Measurements from ENCODE around the gene ITPRIPL2. TPM values are rescaled to one million over a fixed set of nuclear protein-coding genes. Genes with fewer than 3 reads are reported as not detected.

Gene ITPRIPL2
- total RNA-seq = 1 to 10 TPM; 2.1 to 2.3 TPM

DNA sequence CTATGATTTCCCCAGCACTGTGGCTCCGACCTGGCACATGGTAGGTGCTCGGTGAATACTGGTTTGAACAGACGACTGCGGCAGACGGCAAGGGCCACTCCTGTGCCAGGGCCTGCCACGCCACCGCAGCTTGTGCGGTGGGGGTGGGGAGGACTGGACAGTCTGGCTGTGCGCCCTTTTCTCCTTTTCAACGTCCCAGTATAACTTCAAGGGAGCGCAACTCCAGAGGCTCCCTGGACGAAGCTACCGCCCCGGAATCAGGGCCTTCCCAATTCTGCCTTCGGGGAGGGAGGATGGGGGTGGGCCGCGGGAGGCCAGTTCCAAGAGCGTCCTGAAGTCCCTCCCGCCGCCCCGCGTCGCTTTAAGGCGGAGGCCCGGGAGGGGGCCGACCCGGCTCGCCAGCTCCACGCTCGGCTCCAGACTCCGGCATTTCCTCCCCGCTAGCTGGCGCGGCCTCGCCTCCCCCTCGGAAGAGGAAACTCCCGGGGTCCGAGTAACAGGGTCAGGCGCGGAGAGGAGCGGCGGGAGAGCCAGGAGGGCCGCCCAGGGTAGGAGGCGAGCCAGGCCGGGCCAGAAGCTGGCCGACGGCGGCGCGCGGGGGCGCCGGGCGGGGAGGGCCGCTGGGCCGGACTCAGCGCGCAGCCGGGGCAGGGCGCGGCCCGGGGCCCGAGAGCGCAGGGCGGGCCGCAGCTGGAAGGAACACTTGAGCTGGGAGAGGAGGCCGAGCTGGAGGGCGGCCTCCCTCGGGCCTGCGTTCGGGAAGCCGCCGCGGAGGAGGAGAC is at the start of gene ITPRIPL2:
TSS of gene ITPRIPL2 (plus strand) at position 388 of the 782 bp plus-strand sequence. CDS start 498 bp downstream, outside the sequence.
- CTCF ChIA-PET = interaction anchor here (0.6 to 2.4 kb wide), 6 partner anchors 9 to 37 kb away, joined by 3 to 7 read pairs (median 4); no protein-coding TSS in a partner anchor
- peak within 1 kb of the TSS; percentile 54 for H3K4me3 Mint-ChIP-seq
- POLR2A ChIA-PET = no interaction called here
- no peak for DNase-seq
- peaks cover 15% of the 10 kb centered on the region for H3K4me1 Mint-ChIP-seq
- no peaks in the 10 kb centered on the region for H3K36me3 Mint-ChIP-seq (ENCODE audit: low read depth)
- peak within 1 kb of the TSS; percentile 69 for H3K27ac Mint-ChIP-seq
- H3K9me3 Mint-ChIP-seq = no peaks in the 10 kb centered on the region
- peaks cover 25% of the 10 kb centered on the region for H3K27me3 Mint-ChIP-seq

DNA sequence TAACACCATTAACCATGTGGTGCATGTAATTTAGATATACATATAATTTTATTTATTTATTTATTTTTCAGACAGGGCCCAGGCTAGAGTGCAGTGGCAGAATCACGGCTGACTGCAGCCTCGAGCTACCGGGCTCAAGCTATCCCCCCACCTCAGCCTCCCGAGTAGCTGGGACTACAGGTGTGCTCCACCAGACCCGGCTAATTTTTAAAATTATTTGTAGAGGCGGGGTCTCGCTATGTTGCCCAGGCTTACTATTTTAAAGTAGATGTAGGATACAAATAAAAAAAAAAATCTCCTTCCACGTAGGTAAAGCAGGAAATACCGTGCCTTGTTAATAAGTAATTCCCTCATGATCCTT is 46.8 kb upstream of the ITPRIPL2 start:
- Mint-ChIP-seq H3K9me3 (no peaks in the 10 kb centered on the region), H3K27ac (peak overlapping the region; percentile 100), H3K27me3 (no peaks in the 10 kb centered on the region), H3K4me1 (peaks cover 17% of the 10 kb centered on the region), H3K36me3 (ENCODE audit: low read depth) (no peaks in the 10 kb centered on the region), H3K4me3 (peak overlapping the region; percentile 89)
- POLR2A ChIA-PET = interaction anchor here (0.8 kb wide), 1 partner anchor 266 kb away, joined by 3 read pairs; the partner anchor contains the start of gene ARL6IP1
- no peak for DNase-seq
- CTCF ChIA-PET = interaction anchor here (0.8 to 1.4 kb wide), 7 partner anchors 9 to 489 kb away, joined by 3 read pairs; partner anchors contain the start of gene VPS35L

DNA sequence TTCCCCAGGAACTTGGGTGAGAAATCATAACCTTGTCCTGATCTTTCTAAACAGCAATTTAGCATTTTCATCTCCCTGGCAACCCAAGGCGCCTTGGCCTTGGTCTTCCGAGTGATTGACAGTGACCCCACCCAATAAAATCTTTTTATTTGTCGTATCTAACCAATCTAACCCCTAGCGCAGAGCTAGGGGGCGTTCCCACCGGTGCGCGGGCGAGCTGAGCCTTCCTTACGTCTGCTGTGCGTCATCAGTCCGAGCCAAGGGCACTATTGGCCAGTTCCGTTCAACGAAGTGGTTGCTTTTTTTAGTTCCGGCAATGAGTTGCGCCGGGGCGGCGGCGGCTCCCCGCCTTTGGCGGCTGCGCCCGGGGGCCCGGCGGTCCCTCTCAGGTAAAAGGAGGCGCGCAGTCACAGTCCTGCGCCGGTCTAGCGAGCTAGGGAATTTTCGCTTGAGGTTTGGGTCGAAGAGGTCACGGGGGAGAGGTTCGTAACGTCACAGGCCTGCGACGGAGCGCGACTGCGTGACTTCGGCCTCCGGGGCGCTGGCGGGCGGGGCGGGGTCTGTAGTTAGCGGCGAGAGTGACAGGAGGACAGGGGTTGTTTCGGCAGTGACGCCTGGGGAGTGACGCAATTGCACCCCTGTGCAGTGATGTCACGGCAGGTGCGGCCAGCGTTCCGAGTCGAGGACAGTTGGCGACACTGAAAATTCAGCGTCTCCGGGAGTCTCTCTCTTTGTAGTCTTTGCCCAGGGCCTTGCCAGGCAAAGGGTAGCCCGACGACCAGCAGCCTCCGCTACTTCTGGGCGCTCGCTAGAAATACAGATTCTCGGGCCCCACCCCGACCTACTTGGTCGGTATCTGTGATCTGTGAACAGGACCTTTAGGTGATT is 46.2 kb upstream of the ITPRIPL2 start, which contains the start of gene COQ7:
TSS of gene COQ7 (plus strand) at position 266 of the 888 bp plus-strand sequence. CDS start at position 317, 51 bp downstream.
- Mint-ChIP-seq H3K27me3 (no peaks in the 10 kb centered on the region), H3K9me3 (no peaks in the 10 kb centered on the region), H3K4me3 (peak within 1 kb of the TSS; percentile 89), H3K27ac (peak within 1 kb of the TSS; percentile 100), H3K4me1 (peaks cover 17% of the 10 kb centered on the region), H3K36me3 (ENCODE audit: low read depth) (no peaks in the 10 kb centered on the region)
- DNase-seq = peak; percentile 98
- ChIA-PET POLR2A (interaction anchor here (0.8 kb wide), 1 partner anchor 266 kb away, joined by 3 read pairs; the partner anchor contains the start of gene ARL6IP1), CTCF (interaction anchor here (0.8 to 1.4 kb wide), 7 partner anchors 8 to 488 kb away, joined by 3 read pairs; partner anchors contain the start of gene VPS35L)

DNA sequence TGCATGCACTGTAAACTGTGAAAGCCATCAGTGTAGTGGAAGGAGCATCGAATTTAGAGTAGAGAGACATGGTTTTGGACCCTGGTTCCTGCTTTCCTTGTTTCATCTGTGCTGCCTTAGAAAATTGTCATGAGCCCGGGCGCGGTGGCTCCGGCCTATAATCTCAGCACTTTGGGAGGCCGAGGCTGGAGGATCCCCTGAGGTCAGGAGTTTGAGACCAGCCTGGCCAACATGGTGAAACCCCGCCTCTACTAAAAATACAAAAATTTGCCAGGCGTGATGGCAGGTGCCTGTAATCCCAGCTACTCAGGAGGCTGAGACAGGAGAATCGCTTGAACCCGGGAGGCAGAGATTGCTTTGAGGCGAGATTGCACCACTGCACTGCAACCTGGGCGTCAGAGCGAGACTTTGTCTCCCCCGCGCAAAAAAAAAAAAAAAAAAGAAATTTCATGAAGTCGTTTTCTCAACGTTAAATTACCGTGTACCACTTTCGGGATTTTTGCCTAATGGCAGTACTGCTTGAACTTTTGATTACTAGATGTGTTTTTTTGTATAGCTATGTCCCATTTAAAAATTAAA is 45.4 kb upstream of the ITPRIPL2 start:
- no peak for DNase-seq
- H3K4me1 Mint-ChIP-seq = peaks cover 17% of the 10 kb centered on the region

DNA sequence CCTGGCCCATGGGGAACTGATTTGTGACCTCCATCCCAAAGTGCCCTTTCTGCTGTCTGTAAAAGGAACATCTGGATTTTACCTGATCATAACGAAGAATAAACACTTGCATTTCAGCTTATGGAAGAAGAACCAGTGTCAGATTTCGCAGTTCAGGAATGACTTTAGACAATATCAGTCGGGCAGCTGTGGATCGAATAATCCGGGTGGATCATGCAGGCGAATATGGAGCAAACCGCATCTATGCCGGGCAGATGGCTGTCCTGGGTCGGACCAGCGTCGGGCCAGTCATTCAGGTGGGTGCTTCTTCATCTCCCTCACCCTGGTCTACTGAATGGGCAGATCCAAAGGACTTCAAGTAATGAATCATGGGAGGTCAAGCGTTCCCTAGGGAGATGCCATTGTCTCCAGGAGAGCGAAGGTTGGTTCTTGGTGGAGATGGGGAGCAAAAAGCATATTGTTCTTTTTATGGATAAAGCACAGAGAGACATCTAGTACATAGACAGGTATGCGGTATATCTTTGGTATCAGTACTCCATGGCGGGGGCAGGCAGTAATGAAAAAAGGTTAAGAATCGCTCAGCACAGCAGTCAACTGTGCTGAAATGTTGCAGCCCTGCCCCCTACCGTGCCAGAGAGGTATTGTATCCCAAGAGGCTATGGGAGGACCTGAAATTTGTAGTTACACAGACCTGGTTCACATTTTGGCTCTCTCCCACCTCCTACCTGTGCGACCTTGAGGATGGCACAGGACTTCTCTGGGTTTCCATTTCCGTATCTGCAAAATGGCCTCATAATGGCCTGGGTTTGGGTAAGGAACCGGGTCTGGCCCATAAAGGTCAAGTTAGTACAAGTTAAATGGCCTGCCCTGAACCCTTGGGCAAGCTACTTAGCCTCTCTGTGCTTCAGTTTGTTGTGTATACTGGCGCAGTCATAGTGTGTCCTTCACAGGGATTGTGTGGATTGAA is 41.7 kb upstream of the ITPRIPL2 start:
- POLR2A ChIA-PET = no interaction called here
- H3K36me3 Mint-ChIP-seq (ENCODE audit: low read depth) = peaks cover 3% of the 10 kb centered on the region

More for the DNA sequence above, 45.4 kb upstream of the ITPRIPL2 start:
- Mint-ChIP-seq H3K4me3 (peak overlapping the region; percentile 89), H3K9me3 (no peaks in the 10 kb centered on the region), H3K36me3 (ENCODE audit: low read depth) (no peaks in the 10 kb centered on the region), H3K27ac (peak overlapping the region; percentile 100), H3K27me3 (no peaks in the 10 kb centered on the region)
- POLR2A ChIA-PET = no interaction called here
- CTCF ChIA-PET = interaction anchor here (0.6 to 1.2 kb wide), 3 partner anchors 8 to 628 kb away, joined by 3 to 4 read pairs (median 3); no protein-coding TSS in a partner anchor

DNA sequence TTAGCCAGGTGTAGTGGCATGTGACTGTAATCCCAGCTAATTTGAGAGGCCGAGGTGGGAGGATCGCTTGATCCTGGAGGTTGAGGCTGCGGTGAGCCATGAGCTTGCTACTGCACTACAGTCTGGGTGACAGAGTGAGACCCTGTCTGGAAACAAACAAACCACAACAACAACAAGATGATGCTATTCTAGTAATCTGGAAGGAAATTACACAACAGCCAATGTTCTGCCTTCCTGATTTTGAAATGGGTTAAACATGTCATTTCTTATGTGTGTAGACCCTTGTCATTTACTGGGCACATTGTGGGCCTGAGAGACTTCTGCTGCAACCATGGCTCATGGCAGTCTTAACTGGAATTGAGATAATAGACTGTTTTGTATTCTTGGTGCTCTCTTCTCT is 40.4 kb upstream of the ITPRIPL2 start:
- Mint-ChIP-seq H3K27me3 (no peaks in the 10 kb centered on the region), H3K36me3 (ENCODE audit: low read depth) (peaks cover 3% of the 10 kb centered on the region), H3K4me1 (peaks cover 8% of the 10 kb centered on the region), H3K4me3 (no peak overlapping the region), H3K27ac (peak overlapping the region; percentile 36), H3K9me3 (no peaks in the 10 kb centered on the region)
- no peak for DNase-seq
- POLR2A ChIA-PET = interaction anchor here (0.6 kb wide), 1 partner anchor 21 kb away, joined by 3 read pairs; no protein-coding TSS in a partner anchor
- CTCF ChIA-PET = no interaction called here

More for the DNA sequence above, 41.7 kb upstream of the ITPRIPL2 start:
- Mint-ChIP-seq H3K4me3 (no peak overlapping the region), H3K9me3 (no peaks in the 10 kb centered on the region), H3K4me1 (peaks cover 15% of the 10 kb centered on the region), H3K27me3 (no peaks in the 10 kb centered on the region), H3K27ac (no peak overlapping the region)
- CTCF ChIA-PET = interaction anchor here (0.9 kb wide), 1 partner anchor 107 kb away, joined by 3 read pairs; no protein-coding TSS in a partner anchor
- DNase-seq = peak; percentile 71

DNA sequence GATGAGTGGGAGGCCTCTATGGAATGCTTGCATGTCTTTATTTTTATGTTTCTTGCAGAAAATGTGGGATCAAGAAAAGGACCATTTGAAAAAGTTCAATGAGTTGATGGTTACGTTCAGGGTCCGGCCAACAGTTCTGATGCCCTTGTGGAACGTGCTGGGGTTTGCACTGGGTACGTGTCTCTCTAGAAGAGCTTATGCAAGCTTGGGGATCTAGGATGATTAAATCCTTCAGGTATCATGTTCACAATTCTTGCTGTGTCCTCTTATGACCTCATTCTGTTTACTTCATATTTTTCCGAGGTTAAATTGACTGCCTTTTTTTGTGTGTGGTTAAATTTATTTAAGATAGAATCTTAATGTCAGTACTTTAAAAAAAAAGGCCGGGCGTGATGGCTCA is 39.9 kb upstream of the ITPRIPL2 start:
- POLR2A ChIA-PET = no interaction called here
- CTCF ChIA-PET = interaction anchor here (0.5 kb wide), 1 partner anchor 1673 kb away, joined by 3 read pairs; no protein-coding TSS in a partner anchor

DNA sequence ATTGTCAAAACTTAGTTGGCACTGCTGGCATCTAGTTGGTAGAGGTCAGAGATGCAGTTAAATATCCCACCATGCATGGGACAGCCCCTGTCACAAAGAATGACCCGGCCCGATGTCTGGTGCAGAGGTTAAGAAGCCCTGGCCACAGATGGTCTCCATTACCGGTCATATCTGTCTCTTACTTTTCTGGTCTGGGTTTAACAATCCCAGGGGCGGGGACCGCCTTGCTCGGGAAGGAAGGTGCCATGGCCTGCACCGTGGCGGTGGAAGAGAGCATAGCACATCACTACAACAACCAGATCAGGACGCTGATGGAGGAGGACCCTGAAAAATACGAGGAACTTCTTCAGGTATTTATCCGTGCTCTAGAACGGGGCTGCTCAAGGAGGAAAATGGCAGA is 38.3 kb upstream of the ITPRIPL2 start:
- ChIA-PET POLR2A (no interaction called here), CTCF (interaction anchor here (0.6 to 0.7 kb wide), 2 partner anchors 8 to 889 kb away, joined by 3 to 4 read pairs; partner anchors contain the start of gene COQ7)
- Mint-ChIP-seq H3K27ac (no peak overlapping the region), H3K36me3 (ENCODE audit: low read depth) (peaks cover 9% of the 10 kb centered on the region), H3K27me3 (no peaks in the 10 kb centered on the region), H3K4me1 (peaks cover 4% of the 10 kb centered on the region), H3K9me3 (no peaks in the 10 kb centered on the region), H3K4me3 (no peak overlapping the region)
- DNase-seq = no peak

More for the DNA sequence above, 39.9 kb upstream of the ITPRIPL2 start:
- Mint-ChIP-seq H3K4me3 (no peak overlapping the region), H3K27ac (no peak overlapping the region), H3K9me3 (no peaks in the 10 kb centered on the region), H3K36me3 (ENCODE audit: low read depth) (peaks cover 7% of the 10 kb centered on the region), H3K27me3 (no peaks in the 10 kb centered on the region), H3K4me1 (peaks cover 6% of the 10 kb centered on the region)
- DNase-seq = no peak

DNA sequence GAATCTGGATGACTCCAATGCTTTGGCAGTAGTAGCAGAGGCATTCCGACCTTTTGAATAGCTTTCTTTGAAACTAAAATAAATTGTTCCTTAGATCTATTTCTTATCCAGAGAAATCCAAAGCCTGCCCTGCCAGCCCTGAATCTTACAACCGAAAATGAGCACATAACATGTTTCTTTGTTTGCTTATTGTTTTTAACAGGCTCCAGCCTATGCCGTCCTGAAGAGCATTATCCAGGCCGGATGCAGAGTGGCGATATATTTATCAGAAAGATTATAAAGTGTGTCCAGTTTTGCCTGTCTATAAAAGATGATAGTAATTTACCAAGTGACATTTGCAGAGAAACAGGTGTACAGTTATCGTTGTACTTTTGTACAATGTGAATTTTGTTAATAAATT is 35.9 kb upstream of the ITPRIPL2 start:
- CTCF ChIA-PET = interaction anchor here (0.6 to 1.8 kb wide), 2 partner anchors 8 to 27 kb away, joined by 3 to 5 read pairs; no protein-coding TSS in a partner anchor
- H3K27me3 Mint-ChIP-seq = no peaks in the 10 kb centered on the region
- peaks cover 21% of the 10 kb centered on the region for H3K36me3 Mint-ChIP-seq (ENCODE audit: low read depth)

DNA sequence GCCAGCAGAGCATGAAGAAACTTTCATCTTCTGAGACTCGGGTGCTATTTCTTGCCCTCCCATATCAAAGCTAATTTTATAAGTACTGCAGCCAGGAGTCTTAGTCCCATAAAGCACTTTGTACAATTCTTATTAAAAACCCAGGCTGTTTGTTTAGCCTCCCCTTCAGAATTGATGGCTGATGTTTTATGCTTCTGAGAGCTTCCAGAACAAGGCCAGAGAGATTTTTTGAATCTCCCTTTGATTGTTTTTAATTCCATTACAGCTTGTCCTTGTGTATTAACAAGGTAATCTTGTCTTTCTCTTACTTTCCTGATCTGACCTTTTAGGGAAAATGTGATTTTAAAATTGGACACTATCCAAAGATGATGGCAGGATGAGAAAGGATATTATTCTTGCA is 30.1 kb upstream of the ITPRIPL2 start:
- ChIA-PET POLR2A (no interaction called here), CTCF (interaction anchor here (1.9 kb wide), 1 partner anchor 96 kb away, joined by 6 read pairs; no protein-coding TSS in a partner anchor)
- peaks cover 16% of the 10 kb centered on the region for H3K36me3 Mint-ChIP-seq (ENCODE audit: low read depth)
- no peak overlapping the region for H3K27ac Mint-ChIP-seq
- no peak overlapping the region for H3K4me3 Mint-ChIP-seq
- no peak for DNase-seq
- peaks cover 3% of the 10 kb centered on the region for H3K9me3 Mint-ChIP-seq
- peaks cover 10% of the 10 kb centered on the region for H3K27me3 Mint-ChIP-seq
- H3K4me1 Mint-ChIP-seq = peaks cover 4% of the 10 kb centered on the region

More for the DNA sequence above, 35.9 kb upstream of the ITPRIPL2 start:
- H3K4me3 Mint-ChIP-seq = no peak overlapping the region
- DNase-seq = no peak
- peaks cover 2% of the 10 kb centered on the region for H3K4me1 Mint-ChIP-seq
- peaks cover 3% of the 10 kb centered on the region for H3K9me3 Mint-ChIP-seq
- POLR2A ChIA-PET = no interaction called here
- H3K27ac Mint-ChIP-seq = no peak overlapping the region

DNA sequence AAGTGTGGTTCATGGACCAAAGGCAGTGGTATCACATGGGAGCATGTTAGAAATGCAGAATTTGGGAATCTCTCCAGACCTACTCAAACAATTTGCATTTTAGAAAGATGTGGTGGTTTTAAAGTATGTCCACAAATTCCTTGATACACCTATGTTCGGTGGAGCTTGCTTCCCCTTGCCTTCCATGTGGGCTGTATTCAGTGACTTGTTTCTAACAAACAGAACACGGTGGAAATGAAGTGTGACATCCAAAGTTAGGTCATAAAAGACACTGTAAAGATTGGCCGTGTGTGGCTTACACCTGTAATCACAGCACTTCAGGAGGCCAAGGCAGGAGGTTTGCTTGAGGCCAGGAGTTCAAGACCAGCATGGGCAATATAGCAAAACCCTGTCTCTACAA is 29.6 kb upstream of the ITPRIPL2 start:
- ChIA-PET CTCF (no interaction called here), POLR2A (no interaction called here)
- Mint-ChIP-seq H3K27ac (no peak overlapping the region), H3K4me1 (peaks cover 4% of the 10 kb centered on the region), H3K9me3 (peaks cover 3% of the 10 kb centered on the region), H3K27me3 (peaks cover 10% of the 10 kb centered on the region), H3K4me3 (no peak overlapping the region), H3K36me3 (ENCODE audit: low read depth) (peaks cover 12% of the 10 kb centered on the region)
- no peak for DNase-seq
